Measurements from ENCODE around the gene SCFD1. TPM values are rescaled to one million over a fixed set of nuclear protein-coding genes. Genes with fewer than 3 reads are reported as not detected.

Gene SCFD1
- total RNA-seq, 4 donors from 2014 or later = 99.9 to 291 (median 160) TPM

DNA sequence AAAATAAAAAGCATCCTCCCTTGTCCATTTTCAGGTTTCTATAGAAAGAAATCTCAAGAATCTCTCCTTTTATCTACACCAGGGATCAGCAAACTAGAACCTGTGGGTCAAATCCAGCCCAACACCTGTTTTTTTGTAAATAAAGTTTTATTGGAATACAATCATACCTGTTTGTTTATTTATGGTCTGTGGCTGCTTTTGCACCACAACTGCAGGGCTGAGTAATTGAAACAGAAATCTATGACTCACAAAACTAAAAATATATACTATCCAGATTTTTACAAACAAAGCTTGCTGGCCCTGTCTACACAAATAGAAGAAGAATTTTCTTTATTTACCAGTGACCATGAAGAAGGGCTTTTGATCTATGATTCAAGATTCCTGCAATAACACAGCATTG lies 157.1 kb downstream of the SCFD1 start:
- no peaks in the 10 kb centered on the region for H3K4me1 ChIP-seq
- no peak for DNase-seq
- TF ChIP-seq, protein P1, sequence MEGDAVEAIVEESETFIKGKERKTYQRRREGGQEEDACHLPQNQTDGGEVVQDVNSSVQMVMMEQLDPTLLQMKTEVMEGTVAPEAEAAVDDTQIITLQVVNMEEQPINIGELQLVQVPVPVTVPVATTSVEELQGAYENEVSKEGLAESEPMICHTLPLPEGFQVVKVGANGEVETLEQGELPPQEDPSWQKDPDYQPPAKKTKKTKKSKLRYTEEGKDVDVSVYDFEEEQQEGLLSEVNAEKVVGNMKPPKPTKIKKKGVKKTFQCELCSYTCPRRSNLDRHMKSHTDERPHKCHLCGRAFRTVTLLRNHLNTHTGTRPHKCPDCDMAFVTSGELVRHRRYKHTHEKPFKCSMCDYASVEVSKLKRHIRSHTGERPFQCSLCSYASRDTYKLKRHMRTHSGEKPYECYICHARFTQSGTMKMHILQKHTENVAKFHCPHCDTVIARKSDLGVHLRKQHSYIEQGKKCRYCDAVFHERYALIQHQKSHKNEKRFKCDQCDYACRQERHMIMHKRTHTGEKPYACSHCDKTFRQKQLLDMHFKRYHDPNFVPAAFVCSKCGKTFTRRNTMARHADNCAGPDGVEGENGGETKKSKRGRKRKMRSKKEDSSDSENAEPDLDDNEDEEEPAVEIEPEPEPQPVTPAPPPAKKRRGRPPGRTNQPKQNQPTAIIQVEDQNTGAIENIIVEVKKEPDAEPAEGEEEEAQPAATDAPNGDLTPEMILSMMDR (IDR thresholded peaks at IDR 0.05) = no peak
- TF ChIP-seq POLR2A (IDR thresholded peaks at IDR 0.05) = no peak
- H3K4me3 ChIP-seq = no peak overlapping the region
- H3K9me3 ChIP-seq = no peaks in the 10 kb centered on the region
- intact Hi-C loops (cut with DNase I; ENCODE audit: low total_unique reads) = no loop called here
- no peaks in the 10 kb centered on the region for H3K27me3 ChIP-seq
- no peaks in the 10 kb centered on the region for H3K36me3 ChIP-seq
- no peak overlapping the region for H3K27ac ChIP-seq

Other genes starting within 250 kb of the SCFD1 start
- gene G2E3, start 63.2 kb upstream of the SCFD1 start, total RNA-seq = 10 to 100 TPM in 3 of 4 donors, 1 to 10 TPM in 1; 3.1 to 48.9 (median 17.5) TPM